Aorta (tissue), 5 donors: ENCODE measurements around the gene CAPN11. TPM values are rescaled to one million over a fixed set of nuclear protein-coding genes. Genes with fewer than 3 reads are reported as not detected.
A peak's percentile ranks its signal among the peaks of the same experiment; 100 is the strongest.

Source experiments
- ATAC-seq: fragments of 200-7000 bp; cut with Tn5 transposase; one replicate; pipeline ENCODE4 v1.9.1; 2022; ENCODE audit warnings: moderate library complexity; ENCODE audit not compliant: low FRiP score
- DNase-seq, 2 donors: peaks; one replicate each; pipeline ENCODE4 v3.0.0-alpha.2; 2020
- H3K27ac ChIP-seq, 2 donors: one replicate each; pipeline ENCODE4 v1.5.1; 2013; ENCODE audit warnings: low read length in 2 of 2, mild to moderate bottlenecking in 2 of 2, moderate library complexity in 2 of 2, control low read depth in 1 of 2, inconsistent platforms in 1 of 2, low read depth in 1 of 2
- H3K27me3 ChIP-seq, 2 donors: one replicate each; pipeline ENCODE4 v1.6.1; 2013; ENCODE audit warnings: control low read depth in 1 of 2, low read length in 1 of 2, mild to moderate bottlenecking in 1 of 2, moderate library complexity in 1 of 2; ENCODE audit not compliant: insufficient read depth in 2 of 2, control insufficient read depth in 1 of 2
- H3K36me3 ChIP-seq, 2 donors: one replicate each; pipeline ENCODE4 v1.6.1; 2013; ENCODE audit warnings: control low read depth in 1 of 2, low read length in 1 of 2, mild to moderate bottlenecking in 1 of 2; ENCODE audit not compliant: insufficient read depth in 2 of 2, control insufficient read depth in 1 of 2
- H3K4me1 ChIP-seq, 2 donors: one replicate each; pipeline ENCODE4 v1.6.1; 2013; ENCODE audit warnings: low read length in 2 of 2, control low read depth in 1 of 2, mild to moderate bottlenecking in 1 of 2, moderate library complexity in 1 of 2; ENCODE audit not compliant: insufficient read depth in 2 of 2, control insufficient read depth in 1 of 2
- H3K4me3 ChIP-seq, 2 donors: one replicate each; pipeline ENCODE4 v1.5.1; 2013; ENCODE audit warnings: low read length in 2 of 2, control low read depth in 1 of 2, mild to moderate bottlenecking in 1 of 2
- H3K9me3 ChIP-seq: one replicate; pipeline ENCODE4 v1.6.1; 2013; ENCODE audit warnings: mild to moderate bottlenecking, low read length; ENCODE audit not compliant: control insufficient read depth
- WGBS, 2 donors: extraction: QIAGEN DNeasy Blood & Tissue Kit; methylation state at CpG; one replicate each; pipeline ENCODE4 v1.1.7; 2013; 5-methylcytosine and 5-hydroxymethylcytosine counted together
- intact Hi-C, 2 donors: fragments of 100-400 bp; cut with DNase I; formaldehyde crosslinking; loops; one replicate each; pipeline versions ENCODE4 v1.14.2 to v1.15.0; 2022
- polyA plus RNA-seq, 2 donors: library from polyadenylated mRNA; stranded (reverse); fragments of 200-250 nt; gene quantifications; one replicate each; pipeline ENCODE4 v1.2.3, GENCODE V29; 2013
- total RNA-seq, 2 donors: library from RNA; stranded (reverse); fragmentation: NEBNext Ultra II Directional; extraction: Animal tissue kit (Norgen Biotek cat#: 25700); gene quantifications; one replicate each; pipeline ENCODE4 v1.2.1, GENCODE V29; 2021
- donor health status: healthy with polysubstance abuse.
- donor health status: Bipolar disorder and iron deficiency.
- donor health status: DM: no; HTN: no; CAD: no.
- donor health status: DM: no; HTN: no; CAD: no.
- donor health status: DM: yes; HTN: yes; CAD: no.

Gene CAPN11
- total and polyA plus RNA-seq, 4 donors, result 0.46 to 2.2 (median 0.81) TPM; not detected in 1

DNA sequence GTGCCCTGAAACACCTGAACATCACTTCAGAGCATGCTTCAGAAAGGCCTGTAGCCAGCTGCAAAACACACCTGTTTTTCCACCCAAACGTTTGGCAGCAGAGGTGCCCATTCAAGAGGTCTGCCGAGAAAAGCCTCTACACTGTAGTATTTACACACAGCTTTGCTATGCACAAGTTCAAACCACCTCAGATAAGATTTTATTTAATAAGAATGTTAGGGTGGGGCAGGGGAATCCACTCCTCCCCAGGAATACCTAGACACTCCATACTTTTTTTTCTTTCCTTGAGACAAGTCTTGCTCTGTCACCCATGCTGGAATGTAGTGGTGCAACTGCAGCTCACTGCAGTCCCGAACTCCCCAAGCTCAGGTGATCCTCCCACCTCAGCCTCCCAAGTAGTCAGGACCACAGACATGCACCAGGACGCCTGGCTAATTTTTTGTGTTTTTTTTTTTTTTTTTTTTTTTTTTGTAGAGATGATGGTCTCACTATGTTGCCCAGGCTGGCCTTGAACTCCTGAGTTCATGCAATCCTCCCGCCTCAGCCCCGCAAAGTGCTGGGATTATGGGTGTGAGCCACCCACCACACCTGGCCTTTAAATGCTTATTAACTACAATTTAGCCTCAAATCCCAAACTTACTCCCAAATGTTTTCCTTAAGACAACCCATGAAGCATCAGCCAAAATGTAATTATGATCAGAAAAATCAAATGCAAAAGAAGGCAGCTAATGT is 41.1 kb upstream of the CAPN11 start:
- ATAC-seq (no peak), DNase-seq (no peak)
- Histone ChIP-seq H3K27me3 (no peaks in the 10 kb centered on the region), H3K27ac (peak overlapping the region; percentile 8 to 70), H3K4me1 (peaks cover 5 to 7% of the 10 kb centered on the region in 2 donors), H3K9me3 (no peaks in the 10 kb centered on the region), H3K36me3 (peaks cover 2% of the 10 kb centered on the region in 2 donors), H3K4me3 (no peak overlapping the region)
- intact Hi-C loops, result no loop called here
- 83 to 84% methylated on average over 6 of the region's 6 CpGs for WGBS, 2 donors

DNA sequence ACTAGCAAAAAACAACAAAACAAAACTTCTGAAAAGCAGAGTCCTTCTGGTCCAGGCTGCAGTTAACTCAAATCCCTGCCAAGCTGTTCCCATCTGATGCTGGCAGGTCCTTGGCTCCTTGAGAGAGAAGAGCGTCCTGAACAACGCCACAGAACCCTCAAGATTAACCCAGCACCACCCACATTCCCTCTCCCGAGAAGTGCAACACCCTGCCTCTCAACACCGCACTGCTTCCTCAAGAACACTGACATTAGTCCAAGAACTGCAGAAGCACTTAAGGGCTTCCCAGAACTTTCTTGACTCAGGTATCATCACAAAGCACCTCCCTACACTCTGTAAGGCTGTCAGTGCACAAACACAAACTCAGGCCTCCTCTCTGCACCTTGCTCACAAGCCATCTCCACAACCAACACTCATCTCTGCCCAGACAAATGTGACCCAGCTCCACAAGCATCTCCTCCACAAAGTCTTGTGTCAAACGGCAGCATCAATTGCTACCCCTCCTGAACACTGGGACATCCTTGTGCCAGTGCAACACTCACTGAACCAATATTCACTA is 38.8 kb upstream of the CAPN11 start:
- intact Hi-C loops, result no loop called here
- Histone ChIP-seq H3K4me1 (peaks cover 5 to 7% of the 10 kb centered on the region in 2 donors), H3K27ac (no peak overlapping the region), H3K4me3 (no peak overlapping the region), H3K9me3 (no peaks in the 10 kb centered on the region), H3K36me3 (no peaks in the 10 kb centered on the region), H3K27me3 (no peaks in the 10 kb centered on the region)
- DNase-seq (no peak), ATAC-seq (no peak)
- WGBS, 2 donors, result 20 to 27% methylated on average over 5 of the region's 5 CpGs

DNA sequence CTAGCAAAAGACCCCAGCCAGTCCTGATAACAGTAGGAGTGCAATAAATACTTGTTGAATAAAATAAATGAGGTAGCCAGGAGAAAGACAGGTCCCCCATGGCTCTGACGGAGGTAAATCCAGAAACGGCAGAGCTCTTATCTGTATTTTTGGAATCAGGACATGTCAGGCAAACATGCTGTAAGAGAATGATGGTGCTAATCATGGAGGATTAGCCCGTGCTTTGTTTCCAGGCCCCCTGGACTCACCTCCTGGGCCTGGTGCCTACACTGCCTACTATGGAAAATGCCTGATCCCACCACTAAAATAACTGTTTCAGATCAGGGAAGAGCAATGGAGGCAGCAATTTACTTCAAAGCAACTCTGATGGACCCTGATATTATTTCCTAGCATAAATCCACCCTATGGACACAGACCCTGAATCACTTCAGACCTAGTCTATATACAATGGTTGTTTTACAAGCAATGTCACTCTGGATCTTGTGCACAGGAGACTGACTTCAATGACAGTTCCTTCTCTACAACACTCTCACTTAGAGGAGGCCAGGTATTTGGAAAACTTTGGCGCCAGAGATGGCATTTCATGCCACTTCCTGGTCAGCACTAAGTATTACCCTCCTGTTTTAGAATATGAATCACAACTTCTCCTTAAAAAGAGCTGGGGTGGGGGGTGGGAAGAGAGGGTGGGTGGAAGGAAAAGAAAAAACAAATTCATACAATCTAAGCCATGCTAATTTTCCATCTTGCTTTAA is 37.8 kb upstream of the CAPN11 start:
- Histone ChIP-seq H3K4me1 (peaks cover 5 to 7% of the 10 kb centered on the region in 2 donors), H3K27me3 (no peaks in the 10 kb centered on the region)

DNA sequence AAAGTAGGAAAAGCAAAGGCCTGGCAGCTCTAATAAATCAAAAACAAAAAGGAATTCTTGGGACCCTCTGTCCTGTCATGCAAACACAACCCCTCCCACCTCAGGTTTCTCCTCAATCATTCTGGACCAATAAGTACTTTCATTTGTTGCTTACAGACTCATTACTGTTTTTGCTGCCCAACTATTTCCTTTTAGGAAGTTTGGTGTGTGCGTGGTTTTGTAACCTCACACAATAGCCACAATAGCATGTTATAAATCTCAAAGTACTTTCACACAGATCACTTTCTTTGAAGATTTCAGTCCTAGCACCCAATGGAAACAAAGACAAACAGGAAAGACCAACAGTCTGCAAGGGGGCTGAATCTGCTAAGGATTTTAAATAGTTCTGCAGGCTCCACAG is 35.8 kb upstream of the CAPN11 start:
- no peak overlapping the region for H3K27ac ChIP-seq
- H3K36me3 ChIP-seq, result no peaks in the 10 kb centered on the region
- no peak overlapping the region for H3K4me3 ChIP-seq
- intact Hi-C loops, result no loop called here
- DNase-seq (no peak), ATAC-seq (no peak)
- no peaks in the 10 kb centered on the region for H3K9me3 ChIP-seq
- 46 to 59% methylated on average over 1 of the region's 1 CpG for WGBS, 2 donors
- H3K27me3 ChIP-seq, result no peaks in the 10 kb centered on the region
- peaks cover 0 to 3% of the 10 kb centered on the region in 2 donors for H3K4me1 ChIP-seq

More for the DNA sequence above, 37.8 kb upstream of the CAPN11 start:
- WGBS, 2 donors, result 44 to 54% methylated on average over 4 of the region's 4 CpGs
- no peak overlapping the region for H3K4me3 ChIP-seq
- no peak for DNase-seq
- H3K36me3 ChIP-seq, result no peaks in the 10 kb centered on the region
- no peak overlapping the region for H3K27ac ChIP-seq
- no peaks in the 10 kb centered on the region for H3K9me3 ChIP-seq
- ATAC-seq, result no peak
- intact Hi-C loops, result no loop called here

DNA sequence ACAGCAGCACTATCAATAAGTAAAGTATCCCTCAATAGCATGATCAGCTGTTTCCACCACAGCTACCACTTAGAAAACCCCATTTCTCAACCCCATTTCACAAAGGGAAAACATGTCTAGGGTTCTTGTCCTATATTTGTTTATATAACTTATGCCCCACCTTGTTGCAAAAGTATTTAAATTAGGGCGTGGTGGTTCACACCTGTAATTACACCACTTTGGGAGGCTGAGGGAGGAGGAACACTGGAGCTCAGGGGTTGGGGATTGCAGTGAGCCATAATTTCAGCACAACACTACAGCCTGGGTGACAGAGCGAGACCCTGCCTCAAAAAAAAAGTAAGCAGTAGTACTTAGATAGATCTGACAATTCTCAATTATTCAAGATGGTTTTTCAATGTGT is 35.1 kb upstream of the CAPN11 start:
- intact Hi-C loops, result no loop called here
- H3K27ac ChIP-seq, result no peak overlapping the region
- H3K36me3 ChIP-seq, result no peaks in the 10 kb centered on the region
- no peak overlapping the region for H3K4me3 ChIP-seq
- H3K9me3 ChIP-seq, result no peaks in the 10 kb centered on the region
- H3K27me3 ChIP-seq, result no peaks in the 10 kb centered on the region
- DNase-seq, result no peak
- peaks cover 0 to 3% of the 10 kb centered on the region in 2 donors for H3K4me1 ChIP-seq
- 92 to 95% methylated on average over 2 of the region's 2 CpGs for WGBS, 2 donors
- no peak for ATAC-seq

DNA sequence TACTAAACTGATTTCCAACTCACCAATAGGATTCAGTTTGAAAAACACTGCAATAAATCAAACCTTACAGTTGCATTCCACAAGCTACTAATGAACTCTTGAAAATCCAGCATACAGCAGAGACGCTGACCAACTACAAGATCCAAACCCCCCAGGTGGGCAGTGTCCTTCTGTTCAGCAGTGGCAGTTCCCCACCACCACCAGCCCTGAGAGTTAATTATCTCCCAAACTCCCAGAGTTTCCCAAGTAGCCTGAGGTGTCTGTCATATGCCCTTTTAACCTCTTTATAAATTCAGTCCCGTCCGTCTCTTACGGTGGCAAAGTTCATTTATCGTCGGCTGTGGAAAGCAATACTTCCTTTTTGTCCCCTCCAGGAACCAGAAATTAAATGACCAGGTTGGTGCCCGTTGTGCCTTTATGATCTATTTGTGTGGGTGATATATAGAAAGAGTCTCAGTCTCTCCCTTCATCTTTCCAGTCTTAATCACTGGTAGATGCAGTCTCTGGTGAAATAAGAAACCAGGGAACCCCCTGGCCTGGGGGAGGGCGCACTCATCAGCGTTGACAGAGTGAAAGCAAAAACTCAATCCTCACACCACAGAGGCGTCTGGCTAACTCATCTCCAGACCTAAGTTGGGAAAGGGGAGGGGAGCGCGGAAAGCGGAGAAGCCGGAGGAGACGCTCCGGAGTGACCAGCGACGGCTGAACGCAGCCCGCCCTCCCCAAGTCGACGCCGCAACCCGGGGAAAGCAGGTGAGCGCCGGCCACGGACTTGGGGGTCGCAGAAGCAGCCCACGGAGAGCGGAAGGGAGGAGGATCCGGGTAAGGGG is 32.1 kb upstream of the CAPN11 start:
- Histone ChIP-seq H3K4me1 (no peaks in the 10 kb centered on the region), H3K4me3 (peak overlapping the region; percentile 98 to 99), H3K9me3 (no peaks in the 10 kb centered on the region), H3K27ac (no peak overlapping the region), H3K27me3 (no peaks in the 10 kb centered on the region), H3K36me3 (no peaks in the 10 kb centered on the region)
- DNase-seq (peak; percentile 72 to 86), ATAC-seq (peak; percentile 62)
- intact Hi-C loops, result no loop called here
- 1 to 2% methylated on average over 27 to 31 of the region's 31 CpGs for WGBS, 2 donors

DNA sequence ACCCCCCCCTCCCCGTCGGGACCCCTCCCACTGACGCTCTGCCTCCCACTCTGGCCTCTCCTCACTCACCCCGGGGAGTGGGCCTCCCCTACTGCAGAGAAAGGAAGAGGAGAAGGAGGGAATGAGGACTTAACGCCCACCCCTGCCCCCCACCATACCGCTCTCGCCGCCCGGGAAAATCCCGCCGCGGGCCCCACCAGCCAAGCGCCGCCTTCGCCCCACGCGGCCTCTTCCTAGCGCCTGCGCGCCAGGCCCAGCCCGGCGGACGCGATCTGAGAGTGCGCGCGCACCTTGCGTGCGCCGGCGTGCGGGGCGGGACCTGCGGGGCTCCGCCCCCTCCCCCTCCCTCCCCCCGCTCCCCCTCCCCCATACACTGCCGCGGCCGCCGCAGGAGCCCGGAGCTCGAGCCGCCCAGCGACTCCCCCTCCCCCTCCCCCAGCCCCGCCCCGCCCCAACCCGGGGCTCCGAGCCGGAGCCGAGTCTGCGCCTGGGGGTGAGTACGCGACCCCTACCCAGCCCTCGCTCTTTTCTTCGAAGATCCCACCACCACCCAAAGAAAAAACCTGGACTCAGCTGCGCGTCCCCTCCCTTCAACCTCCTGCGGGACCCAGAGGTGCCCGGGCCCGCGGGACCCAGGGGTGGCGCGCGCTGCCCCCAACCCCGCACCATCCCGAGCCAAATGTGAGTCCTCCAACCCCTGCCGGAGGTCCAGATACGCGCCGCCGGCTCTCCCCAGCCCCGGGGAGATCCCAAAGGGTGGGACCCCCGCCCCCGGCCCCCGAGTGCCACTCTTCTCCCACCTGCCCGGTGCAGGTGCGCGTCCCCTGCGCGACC is 31.2 kb upstream of the CAPN11 start, which contains the start of the genes MRPL14 and TMEM63B:
TSS of gene MRPL14 (minus strand) at position 267 of the 834 bp plus-strand sequence. CDS start 10,841 bp downstream, outside the sequence.
TSS of gene TMEM63B (plus strand) at position 369 of the 834 bp plus-strand sequence. CDS start 7,031 bp downstream, outside the sequence.
- Histone ChIP-seq H3K4me3 (peak within 1 kb of the TSS; percentile 98 to 99), H3K4me1 (no peaks in the 10 kb centered on the region), H3K9me3 (no peaks in the 10 kb centered on the region), H3K27me3 (no peaks in the 10 kb centered on the region), H3K27ac (no peak within 1 kb of the TSS), H3K36me3 (no peaks in the 10 kb centered on the region)
- peak; percentile 95 for ATAC-seq
- peak; percentile 92 to 97 for DNase-seq
- intact Hi-C loops, result no loop called here
- WGBS, 2 donors, result 0 to 1% methylated on average over 46 to 79 of the region's 80 CpGs
